ENCODE results near the gene ITIH4. TPM values are rescaled to one million over a fixed set of nuclear protein-coding genes. Genes with fewer than 3 reads are reported as not detected.

The ITIH4 gene
- total and polyA plus RNA-seq, 2 of the 13 experiments (the other 11 are each of a cell fraction or from before 2014, with no cell fraction given), result 2.7 to 5.3 TPM

DNA sequence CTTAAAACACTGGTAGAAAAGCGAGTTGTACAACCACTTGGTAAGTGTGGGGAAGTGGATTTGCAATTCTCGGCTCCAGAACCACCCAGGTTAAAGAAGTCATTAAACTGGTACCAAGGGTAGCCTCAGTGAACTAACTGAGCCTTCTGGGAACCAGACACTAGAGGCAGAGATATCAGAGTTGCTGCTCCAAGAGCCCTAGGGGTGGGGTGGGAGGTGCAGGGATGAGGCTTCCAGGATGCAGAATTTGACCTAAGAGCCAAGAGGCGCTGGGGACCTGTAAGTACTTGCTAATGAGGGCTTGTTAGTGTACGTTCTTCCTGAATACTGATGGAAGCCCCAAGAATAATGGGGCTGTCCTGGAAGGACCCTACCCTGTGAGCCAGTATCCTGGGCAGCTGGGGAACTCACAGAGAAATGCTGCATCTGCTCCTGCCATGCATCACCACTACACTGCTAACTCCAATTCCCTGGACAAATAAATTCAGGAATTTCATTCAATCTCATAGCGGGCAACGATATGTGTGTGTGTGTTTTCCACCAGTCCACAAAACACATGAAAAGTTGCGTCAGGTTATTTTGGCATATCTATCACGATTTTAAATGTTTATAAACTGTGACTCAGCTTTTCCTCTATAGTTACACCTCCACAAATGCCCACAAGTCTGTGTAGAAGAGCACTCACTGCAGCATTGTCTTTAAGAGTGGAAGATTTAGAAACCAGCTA, 43.1 kb upstream of the ITIH4 start:
- intact Hi-C loops (cut with micrococcal nuclease; ENCODE audit: unreplicated experiment) (no loop called here), in situ Hi-C loops (cut with HindIII; ENCODE audit: extremely low pct_ligation_motif_present, low pct_unique_long_range_greater_than_20kb) (no loop called here)
- no peak for DNase-seq (ENCODE audit: low spot score)
- Histone ChIP-seq H3K4me3 (replicated peaks in 1 of 3; ENCODE audit: insufficient read depth in 1 of 3, low read depth in 2 of 3, low read length in 3 of 3) (no peak overlapping the region), H3K79me2 (ENCODE audit: insufficient read depth, low read length) (no peaks in the 10 kb centered on the region), H4K20me1 (ENCODE audit: insufficient read depth, low read length) (no peaks in the 10 kb centered on the region), H3K36me3 (replicated peaks in 1 of 2; ENCODE audit: control insufficient read depth in 1 of 2, insufficient read depth in 2 of 2, low read length in 2 of 2) (no peaks in the 10 kb centered on the region), H2AFZ (ENCODE audit: low read length) (no peak overlapping the region), H3K4me2 (ENCODE audit: low read depth, low read length) (no peak overlapping the region), H3K4me1 (ENCODE audit: insufficient read depth, low read length) (peaks cover 36% of the 10 kb centered on the region), H3K27ac (ENCODE audit: extremely low read length, insufficient read depth, low read length) (no peak overlapping the region), H3K9me3 (ENCODE audit: low read length) (no peaks in the 10 kb centered on the region), H3K9ac (ENCODE audit: insufficient read depth, low read depth, low read length) (no peak overlapping the region), H3K27me3 (ENCODE audit: control insufficient read depth in 1 of 2, insufficient read depth in 2 of 2, low read length in 2 of 2) (no peaks in the 10 kb centered on the region)
- BruUV-seq (replicated peaks), result no TSS peak
- no peak for FAIRE-seq
- ATAC-seq, result no peak
- POLR2A ChIA-PET, result no interaction called here
- TF ChIP-seq CHD4 (IDR thresholded peaks at IDR 0.05; ENCODE audit: borderline replicate concordance, low read length) (no peak), NFE2L2 (IDR thresholded peaks at IDR 0.05; ENCODE audit: low read length) (peak; percentile 41; the same call in 1 of the 2 replicates)
- TF ChIP-seq, protein P1, sequence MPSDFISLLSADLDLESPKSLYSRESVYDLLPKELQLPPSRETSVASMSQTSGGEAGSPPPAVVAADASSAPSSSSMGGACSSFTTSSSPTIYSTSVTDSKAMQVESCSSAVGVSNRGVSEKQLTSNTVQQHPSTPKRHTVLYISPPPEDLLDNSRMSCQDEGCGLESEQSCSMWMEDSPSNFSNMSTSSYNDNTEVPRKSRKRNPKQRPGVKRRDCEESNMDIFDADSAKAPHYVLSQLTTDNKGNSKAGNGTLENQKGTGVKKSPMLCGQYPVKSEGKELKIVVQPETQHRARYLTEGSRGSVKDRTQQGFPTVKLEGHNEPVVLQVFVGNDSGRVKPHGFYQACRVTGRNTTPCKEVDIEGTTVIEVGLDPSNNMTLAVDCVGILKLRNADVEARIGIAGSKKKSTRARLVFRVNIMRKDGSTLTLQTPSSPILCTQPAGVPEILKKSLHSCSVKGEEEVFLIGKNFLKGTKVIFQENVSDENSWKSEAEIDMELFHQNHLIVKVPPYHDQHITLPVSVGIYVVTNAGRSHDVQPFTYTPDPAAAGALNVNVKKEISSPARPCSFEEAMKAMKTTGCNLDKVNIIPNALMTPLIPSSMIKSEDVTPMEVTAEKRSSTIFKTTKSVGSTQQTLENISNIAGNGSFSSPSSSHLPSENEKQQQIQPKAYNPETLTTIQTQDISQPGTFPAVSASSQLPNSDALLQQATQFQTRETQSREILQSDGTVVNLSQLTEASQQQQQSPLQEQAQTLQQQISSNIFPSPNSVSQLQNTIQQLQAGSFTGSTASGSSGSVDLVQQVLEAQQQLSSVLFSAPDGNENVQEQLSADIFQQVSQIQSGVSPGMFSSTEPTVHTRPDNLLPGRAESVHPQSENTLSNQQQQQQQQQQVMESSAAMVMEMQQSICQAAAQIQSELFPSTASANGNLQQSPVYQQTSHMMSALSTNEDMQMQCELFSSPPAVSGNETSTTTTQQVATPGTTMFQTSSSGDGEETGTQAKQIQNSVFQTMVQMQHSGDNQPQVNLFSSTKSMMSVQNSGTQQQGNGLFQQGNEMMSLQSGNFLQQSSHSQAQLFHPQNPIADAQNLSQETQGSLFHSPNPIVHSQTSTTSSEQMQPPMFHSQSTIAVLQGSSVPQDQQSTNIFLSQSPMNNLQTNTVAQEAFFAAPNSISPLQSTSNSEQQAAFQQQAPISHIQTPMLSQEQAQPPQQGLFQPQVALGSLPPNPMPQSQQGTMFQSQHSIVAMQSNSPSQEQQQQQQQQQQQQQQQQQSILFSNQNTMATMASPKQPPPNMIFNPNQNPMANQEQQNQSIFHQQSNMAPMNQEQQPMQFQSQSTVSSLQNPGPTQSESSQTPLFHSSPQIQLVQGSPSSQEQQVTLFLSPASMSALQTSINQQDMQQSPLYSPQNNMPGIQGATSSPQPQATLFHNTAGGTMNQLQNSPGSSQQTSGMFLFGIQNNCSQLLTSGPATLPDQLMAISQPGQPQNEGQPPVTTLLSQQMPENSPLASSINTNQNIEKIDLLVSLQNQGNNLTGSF (CRISPR knock-in tag; IDR thresholded peaks at IDR 0.05), result no peak
- TF ChIP-seq, protein P2, sequence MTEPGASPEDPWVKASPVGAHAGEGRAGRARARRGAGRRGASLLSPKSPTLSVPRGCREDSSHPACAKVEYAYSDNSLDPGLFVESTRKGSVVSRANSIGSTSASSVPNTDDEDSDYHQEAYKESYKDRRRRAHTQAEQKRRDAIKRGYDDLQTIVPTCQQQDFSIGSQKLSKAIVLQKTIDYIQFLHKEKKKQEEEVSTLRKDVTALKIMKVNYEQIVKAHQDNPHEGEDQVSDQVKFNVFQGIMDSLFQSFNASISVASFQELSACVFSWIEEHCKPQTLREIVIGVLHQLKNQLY (CRISPR knock-in tag; IDR thresholded peaks at IDR 0.05), result no peak
- CTCF ChIA-PET (ENCODE audit: low intra/inter-chr PET ratio, low total read pairs), result no interaction called here
- 95% methylated on average over 8 of the region's 8 CpGs for WGBS (ENCODE audit: low lambda C conversion rate)

Measured in HepG2 (cell line).